ENCODE data around the gene NOL4L.

GRCh38 chr20:32519381-32519730 is 65.8 kb downstream of the NOL4L start:
- TF ChIP-seq CTCF (IDR thresholded peaks at IDR 0.05) (no peak), EZH2phosphoT487 (IDR thresholded peaks at IDR 0.05) (no peak)

Measured in neural progenitor cell (in vitro differentiated cells).